GM21825 (cell line): ENCODE data around the gene SLC1A7.

Experiments
- ATAC-seq: cut with Tn5 transposase; IDR thresholded peaks from one replicate; pipeline ENCODE4 v1.9.1; 2021; ENCODE audit warnings: mild to moderate bottlenecking, moderate library complexity; ENCODE audit not compliant: unreplicated experiment

Gene SLC1A7

DNA sequence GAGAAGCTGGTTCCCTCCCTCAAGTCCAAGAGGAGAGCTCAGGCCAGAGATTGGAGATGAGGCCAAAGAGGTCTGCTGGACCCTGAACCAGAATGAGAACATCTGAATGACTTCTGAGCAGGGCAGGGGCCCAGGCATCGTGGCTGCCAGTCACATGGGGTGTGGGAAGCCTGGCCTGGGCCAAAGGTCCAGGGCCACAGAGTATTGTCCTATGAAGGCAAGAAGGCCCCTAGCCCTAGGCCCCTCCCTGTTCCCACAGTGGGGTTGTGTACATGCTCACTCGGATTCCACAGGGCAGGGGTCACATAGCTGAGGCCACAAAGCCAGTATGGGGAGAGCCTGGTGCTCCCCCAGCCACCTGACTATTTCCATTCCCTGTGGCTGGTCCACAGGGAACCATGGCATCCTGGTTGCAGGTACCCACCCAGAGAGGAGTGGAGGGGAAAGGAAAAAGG, 18.5 kb upstream of the SLC1A7 start:
- no peak for ATAC-seq

DNA sequence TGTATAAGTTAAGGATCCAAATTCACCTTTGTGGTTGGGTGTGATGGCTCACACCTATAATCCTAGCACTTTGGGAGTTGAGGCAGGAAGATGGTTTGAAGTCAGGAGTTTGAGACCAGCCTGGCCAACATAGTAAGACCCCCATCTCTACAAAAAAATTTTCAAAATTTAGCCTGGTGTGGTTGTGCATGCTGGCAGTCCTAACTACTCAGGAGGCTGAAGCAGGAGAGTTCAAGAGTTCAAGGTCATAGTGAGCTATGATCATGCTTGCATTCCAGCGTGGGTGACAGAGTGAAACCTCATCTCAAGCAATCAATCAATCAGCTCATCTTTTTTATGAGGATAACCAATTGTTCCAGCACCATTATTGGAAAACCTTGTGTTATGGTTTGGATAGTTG, 16.5 kb upstream of the SLC1A7 start:
- no peak for ATAC-seq

DNA sequence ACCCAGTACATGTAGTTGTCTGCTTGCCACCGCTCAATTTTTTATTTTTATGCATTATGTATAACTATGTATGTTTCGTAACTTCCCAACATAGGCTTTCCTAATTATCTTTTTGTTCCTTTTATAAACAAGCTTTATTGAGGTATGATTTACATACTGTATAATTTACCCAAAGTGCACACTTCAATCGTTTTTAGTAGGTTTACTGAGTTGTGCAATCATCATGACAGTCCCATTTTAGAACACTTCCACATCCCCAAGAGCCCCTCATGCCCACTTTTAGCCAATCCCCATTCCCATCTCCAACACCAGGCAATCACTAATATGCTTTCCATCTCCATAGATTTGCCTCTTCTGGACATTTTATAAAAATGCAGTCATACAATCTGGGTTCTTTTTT, 14.3 kb upstream of the SLC1A7 start:
- ATAC-seq, result no peak

DNA sequence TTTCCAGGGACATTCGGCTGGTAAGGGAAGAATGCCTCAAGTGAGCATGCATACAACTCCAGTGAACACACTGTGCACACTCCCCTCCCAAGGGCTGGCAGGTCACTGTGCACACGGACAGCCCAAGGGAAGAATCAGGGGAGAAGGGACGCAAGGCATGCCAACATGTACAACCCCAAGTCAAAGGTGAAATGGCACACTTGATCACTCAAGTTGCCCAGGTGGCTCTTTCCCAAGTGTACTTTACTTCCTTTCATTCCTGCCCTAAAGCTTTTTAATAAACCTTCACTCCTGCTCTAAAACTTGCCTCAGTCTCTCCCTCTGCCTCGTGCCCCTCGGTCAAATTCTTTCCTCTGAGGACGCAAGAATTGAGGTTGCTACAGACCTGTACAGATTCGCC, 13.5 kb upstream of the SLC1A7 start:
- no peak for ATAC-seq

DNA sequence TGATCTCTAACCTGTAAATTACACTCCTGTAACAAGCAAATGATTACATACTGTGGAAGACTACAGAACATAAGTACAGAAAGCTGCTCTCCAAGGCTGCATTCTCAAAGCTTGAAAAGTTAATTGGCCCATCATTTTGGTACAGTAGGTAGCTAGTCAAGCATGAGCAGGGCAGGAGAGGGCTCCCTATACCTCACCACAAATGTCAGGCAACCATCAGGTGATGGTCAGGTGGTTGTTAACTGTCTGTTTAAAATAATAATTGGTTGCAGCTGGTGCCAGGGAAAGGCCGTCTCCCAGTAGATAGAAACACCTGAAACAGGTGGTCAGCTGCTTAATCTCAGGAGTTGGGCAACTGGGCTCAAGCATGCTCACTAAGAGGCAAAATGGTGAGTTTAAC, 13.1 kb upstream of the SLC1A7 start:
- no peak for ATAC-seq

DNA sequence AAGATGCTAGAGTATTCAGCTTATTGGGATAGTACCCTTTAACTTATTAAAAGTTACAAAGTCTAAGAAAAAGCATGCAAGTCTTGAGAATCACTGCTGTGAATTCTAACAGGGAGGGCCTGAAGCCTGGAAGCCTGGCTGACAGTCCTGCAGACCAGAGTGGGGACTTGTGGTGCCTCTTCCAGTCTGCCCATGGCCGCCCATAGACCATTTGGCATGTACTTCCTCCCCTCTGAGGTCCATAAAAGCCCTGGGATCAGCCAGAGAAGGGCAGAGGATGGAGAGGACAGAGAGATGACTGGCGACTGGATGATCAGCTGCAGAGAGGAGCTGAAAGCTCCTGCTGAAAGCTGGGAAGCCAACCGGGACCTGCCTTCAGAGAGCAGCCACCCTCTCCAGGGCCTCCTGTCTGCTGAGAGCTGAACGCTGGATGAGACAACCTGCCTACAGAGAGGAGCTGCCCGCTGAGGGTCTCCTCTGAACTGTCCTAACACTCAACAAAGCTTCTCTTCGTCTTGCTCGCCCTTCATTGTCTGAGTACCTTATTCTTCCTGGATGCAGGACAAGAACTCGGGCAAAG, 12.5 kb upstream of the SLC1A7 start:
- no peak for ATAC-seq

DNA sequence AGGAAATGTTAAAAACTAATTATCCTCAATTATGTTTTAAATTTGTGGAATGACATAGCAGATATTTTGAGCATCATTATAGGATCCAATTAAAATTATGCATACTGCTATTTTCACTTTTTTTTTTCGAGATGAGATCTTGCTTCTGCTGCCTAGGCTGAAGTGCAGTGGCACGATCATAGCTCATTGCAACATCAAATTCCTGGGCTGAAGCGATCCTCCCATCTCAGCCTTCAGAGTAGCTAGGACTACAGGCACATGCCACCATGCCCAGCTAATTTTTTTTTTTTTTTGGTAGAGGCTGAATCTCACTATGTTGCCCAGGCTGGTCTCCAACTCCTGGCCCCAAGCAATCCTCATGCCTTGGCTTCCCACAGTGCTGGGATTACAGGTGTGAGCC, 11.3 kb upstream of the SLC1A7 start:
- ATAC-seq, result no peak

DNA sequence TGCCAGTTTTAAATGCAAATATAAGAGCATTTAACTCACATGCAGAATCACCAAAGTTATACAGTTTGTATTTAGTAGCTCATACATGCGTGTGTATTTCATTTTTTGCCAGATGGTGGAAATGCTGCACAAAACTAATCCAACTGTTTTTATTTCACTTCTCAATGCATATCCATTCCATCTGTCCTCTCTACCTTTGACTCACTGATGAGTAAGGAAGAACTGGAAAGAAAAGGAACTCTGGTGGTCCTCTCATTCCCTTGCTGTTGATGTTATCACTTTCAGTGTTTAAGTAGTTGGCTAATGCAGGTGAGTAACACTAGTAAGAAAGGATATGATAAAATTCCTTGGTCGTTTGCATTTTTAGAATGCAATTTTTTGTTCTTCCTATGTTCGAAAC, 5.7 kb upstream of the SLC1A7 start:
- no peak for ATAC-seq

DNA sequence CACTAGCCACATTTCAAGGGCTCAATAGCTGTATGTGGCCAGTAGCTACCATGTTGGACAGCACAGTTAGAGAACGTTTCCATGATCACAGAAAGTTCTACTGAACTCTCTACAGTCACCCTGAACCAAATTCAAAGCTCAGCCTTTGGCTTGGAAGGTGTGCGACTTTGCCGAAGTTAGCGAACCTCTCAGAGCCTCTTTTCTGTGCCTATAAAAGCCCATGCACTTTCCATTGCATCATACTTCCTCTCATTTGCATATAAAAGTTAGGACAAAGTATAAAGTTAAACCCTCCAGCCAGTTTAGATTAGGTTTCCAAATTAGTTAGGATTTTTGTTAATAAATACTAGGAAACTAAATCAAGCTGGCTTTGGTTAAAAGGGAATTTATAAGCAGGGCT, 4.7 kb upstream of the SLC1A7 start:
- ATAC-seq, result no peak

DNA sequence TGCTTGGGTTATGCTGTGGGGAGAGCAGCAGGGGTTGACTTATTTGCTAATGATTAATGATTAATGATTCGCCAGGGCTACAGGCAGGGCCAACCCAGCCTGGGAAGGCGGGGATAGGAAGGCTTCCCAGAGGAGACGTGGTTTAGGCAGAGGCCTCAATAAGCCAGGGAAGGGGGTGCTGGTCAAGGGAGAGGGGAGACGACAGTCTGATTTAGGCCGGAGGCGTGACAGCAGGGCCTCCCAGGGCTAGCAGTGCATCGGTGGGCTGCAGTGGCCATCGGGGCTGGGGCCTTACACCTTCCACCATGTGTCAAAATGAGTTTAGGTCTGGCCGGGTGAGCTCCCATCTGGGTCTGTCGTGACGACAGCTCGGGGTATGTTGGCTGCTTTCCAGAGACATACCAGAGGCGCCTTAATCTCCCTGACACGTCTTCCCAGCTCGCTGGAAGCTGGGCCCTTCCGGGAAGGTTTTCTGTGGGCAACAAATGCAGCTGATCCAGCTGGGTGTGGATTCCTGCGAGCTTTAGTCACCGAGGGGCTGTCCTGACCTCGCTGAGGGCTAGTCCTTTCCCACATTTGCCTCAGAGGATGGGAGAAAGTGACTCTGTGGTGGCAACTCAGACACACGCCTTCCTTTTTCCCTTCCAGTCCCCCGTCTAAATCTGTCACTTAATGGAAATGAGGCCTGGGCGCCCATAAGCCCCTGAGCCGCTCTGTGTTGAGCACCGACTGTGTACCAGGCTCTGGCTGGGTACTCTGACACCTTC, 3.7 kb upstream of the SLC1A7 start:
- ATAC-seq, result no peak

DNA sequence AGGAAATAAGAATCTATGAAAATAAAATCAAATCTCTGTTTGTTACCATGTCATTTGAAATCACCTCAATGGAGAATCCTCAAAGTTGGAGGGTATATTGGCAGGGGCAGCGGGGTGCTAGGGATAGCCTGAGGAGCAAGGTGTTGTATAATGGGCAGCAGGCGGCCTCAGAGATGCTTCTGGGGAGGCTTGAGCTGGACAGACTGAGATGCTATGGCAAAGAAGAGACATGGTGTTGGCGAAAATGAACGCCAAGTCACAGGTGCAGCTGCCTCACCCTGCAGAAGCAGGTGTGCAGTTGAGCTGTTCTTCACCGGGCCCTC, 3.1 kb upstream of the SLC1A7 start:
- no peak for ATAC-seq

DNA sequence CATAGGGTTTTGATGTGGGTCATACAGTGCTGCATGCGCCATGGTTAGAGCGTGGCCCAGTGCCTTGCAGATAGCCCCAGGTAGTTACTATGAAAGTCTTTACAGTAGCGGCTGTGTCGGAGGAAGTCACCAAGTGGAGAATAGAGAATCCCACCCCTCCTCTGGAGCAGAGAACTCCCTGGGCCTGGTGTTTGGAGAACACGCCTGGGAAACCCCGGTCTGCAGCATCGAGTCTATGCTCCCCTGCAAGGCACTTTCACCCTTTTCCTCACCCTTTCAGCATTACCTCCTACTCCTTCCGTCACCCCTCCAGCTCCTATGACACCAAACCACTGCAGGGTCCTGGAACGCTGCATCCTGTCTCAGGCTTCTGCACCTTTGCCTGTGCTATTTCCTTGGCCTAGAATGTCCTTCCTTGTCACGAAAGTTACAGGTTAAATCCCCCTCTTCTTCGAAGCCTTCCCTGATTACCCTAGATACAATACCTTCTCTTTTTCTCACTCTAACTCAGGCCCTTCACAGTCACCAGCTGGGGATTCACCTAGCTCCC, 2.7 kb upstream of the SLC1A7 start:
- no peak for ATAC-seq

DNA sequence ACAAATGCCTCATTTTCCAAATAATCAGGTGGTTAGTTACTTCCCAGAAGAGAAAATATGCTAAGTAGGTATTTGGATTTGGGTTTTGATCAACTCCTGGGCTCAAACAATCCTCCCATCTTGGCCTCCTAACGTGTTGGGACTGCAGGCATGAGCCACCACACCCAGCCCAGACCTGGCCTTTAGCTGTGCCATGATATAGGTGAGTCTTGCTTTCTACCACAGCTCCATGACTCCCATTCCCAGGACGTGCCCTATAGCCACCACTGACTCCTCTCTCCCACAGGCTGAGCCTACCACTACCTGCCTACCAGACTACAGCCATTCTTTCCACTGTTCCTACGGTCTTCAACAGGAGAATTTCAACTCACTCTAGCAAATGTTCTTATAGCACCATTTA, 1.8 kb upstream of the SLC1A7 start:
- ATAC-seq, result no peak

DNA sequence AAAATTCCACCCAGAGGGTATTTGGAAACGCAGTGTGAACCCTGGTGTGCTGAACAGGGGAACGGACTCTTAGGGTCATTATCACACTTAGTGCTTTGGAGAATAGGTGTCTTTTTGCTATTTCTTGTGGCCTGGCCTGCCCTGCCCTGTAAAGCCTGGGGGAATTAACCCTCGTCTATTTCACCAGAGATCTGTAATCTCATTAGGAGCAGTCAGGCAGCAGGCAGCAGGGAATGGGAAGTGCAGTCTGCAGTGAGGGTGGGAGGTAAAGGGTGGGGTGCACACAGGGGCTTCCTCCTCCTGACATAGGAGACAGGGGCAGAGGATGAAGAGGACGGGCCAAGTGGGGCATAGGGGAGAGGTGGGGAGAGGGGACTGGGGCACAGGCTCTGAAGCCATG, 1.1 kb upstream of the SLC1A7 start:
- ATAC-seq, result no peak

DNA sequence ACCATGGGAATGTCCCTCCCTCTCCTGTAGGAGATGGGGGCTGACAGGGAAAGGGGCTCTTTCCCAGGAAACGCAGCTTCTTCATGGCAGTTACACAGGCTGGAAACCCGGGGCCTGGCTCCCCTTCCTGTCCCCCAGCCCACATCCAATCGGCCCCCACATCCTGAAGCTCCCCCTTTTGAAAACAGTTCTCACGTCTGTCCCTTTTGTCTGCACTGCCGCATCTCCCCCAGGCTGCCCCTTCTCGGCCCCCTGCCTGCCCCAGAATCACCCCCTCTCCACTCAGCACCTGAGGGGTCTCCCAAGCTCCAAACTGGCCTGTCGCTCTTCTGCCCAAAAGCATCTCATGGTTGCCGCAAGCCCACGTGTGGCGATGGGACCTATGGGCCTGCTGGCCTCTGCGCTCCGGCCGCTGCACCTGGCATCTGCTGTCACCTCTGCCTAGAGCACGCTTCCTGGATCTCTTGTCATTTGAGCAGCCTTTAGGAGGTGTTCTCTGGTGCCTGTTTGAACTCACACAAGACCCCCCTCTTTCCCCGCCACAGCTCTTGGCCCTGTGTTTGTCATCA, 867 bp downstream of the SLC1A7 start:
- ATAC-seq, result no peak

DNA sequence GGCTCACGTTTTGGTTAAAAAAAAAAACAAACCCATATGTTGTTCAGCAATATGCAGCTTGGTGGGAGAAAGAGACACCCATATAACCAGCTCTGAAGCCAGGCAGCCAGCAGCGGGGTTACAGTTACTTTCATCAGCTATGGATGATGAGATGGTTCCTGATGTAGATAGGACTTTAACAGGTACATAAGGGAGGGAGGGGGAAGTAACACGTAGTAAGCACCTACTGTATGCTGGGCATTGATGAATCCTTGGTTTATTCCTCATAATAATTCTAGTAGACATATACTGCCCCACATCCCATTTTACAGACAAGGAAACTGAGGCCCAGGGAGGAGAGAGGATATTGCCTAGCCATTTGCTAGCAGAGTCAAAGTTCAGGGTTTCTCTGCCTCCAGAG, 2.0 kb downstream of the SLC1A7 start:
- no peak for ATAC-seq

DNA sequence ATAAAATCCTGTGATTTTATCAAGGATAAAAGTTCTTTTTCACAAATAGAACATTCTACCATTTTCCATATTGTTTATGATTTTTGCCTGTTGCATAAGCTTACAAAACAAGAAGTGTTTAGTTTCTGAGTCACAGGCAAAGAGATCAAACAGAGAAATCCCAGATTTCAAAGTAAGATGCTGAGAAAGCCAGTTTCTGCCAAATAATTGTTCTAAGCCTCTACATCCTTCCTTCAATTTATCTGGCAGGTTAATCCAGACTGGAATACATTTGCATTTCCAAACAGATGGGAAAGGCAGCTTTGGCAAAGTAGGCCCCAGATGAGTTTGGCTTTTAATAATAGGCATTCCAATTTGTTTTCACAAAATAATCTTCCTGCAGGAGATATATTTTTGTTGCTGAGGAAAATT, 2.5 kb downstream of the SLC1A7 start:
- no peak for ATAC-seq

DNA sequence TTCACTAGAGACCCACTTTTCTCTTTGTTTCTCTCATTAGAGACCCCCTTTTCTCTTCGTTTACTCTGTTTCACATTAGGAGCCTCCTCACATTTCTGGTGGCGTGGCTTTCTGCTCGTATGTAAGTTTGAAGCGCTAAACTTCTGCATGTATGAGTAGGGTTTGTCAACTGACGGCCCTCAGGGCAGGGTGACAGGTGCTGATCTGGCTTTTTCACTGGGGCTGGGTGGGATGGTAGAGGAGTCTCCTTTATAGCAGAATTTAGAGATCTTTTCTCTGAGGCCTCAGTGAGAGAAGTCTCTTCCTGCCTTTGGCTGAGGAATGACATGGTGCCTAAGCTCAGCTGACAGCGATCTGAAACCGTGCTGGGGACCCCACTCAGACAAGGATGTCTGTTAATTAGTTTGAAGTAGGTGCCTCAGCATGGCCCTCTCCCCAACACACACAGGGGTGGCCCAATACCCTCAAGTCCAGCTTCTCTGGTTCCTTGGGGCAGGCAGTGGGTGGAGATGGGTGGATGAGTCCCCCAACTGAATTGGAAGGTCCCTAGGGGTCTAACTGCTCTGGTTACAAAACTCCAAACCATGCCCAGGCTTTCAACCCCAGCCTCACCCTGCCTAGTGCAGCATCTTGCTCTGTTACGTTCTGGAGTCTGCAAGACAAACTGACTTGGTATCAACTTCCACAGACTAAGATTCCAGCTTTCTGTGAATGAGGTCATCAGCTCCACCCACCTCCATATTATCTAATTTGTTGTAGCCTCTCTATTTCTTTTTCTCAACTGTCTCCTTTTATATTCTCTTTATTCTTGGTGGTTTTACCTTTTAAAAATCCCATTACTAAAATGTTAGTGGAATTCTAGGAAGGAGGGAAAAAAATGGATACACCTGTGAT, 3.2 kb downstream of the SLC1A7 start:
- ATAC-seq, result no peak

DNA sequence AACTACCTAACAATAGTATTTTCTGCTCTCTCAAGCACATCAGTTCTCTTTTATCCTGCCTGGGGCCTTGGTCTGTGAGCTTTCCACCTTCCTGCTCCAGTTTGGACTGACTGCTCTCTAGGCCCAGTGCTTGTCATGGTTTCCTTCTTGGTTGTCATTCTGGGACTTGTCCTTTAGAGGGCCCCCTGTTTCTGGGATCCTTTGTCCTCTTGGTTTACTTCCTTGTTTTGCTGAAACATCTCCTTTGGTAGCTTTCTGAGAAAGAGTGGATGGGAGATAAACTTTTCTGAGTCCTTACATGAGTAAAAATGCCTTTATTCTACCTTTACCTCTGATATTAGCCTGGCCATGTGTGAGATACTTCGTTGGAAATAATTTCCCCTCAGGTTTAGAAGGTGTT, 4.7 kb downstream of the SLC1A7 start:
- ATAC-seq, result no peak

DNA sequence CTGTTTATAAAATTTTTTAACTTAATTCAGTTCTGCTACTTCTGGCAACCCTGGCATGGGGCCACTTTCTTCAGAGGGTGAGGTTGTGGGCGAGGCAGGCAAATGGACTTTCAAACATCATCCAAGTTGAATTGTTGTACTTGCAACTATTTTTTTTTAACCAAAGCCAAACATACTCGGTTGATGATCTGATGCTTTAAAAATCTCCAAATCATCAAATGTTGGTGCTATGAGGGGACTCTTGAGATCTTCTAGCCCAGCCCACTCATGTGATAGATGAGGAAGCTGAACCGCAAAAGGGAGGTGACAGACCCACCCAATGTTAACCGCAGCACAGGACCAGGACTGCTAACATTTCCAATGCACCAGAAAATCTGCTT, 6.7 kb downstream of the SLC1A7 start:
- no peak for ATAC-seq

DNA sequence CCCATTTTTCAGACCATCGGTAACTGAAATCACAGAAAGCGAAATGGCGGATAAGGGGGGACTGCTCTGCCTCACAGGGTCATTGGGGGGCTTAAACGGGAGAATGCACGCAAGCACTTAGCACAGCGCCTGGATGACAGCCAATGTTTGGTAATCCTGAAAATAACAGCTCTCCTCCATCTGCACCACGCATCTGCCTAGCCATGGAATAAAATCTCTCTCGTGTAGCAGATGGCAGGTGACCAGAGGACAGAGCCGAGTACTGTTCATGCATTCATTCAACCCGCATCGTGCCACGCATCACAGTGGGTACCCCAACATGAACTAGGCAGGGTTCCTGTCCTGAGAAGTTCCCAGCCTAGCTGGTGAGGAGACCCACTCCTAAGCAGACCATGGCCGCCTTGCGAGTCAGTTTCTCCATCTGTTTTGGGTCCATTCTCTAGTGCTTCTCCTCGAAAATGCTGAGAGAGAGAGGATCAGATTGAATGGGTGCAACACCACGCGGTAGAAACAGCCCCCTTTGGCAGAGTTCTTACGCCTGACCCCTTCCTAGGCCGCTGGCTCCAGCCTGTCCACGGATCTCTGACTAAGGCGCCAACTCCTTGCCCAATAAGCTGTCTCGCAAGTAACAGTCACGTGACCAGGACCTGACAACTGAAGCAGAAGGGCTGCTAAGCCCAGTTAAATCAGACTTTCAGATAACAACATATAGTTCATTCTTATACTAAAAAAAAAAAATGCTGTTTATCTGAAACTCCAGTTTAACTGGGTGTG, 7.3 kb downstream of the SLC1A7 start:
- no peak for ATAC-seq
